Caco-2 (cell line): ENCODE measurements around the gene TRIM52. TPM values are rescaled to one million over a fixed set of nuclear protein-coding genes. Genes with fewer than 3 reads are reported as not detected.

Source experiments
- BruUV-seq: library from RNA; stranded (reverse); fragments of 400-500 nt; replicated peaks from 2 replicates; lab custom pipeline; 2021; lab: Mats Ljungman, UMichigan
- CTCF ChIA-PET: fragments of 300-600 bp; sonication (Branson Sonifier 250); formaldehyde crosslinking; loops from one replicate; lab custom pipeline; 2022; ENCODE audit warnings: antibody characterized with exemption; lab: Charles Lee
- POLR2A ChIA-PET: fragments of 300-600 bp; sonication (Branson Sonifier 250); formaldehyde crosslinking; loops from one replicate; lab custom pipeline; 2022; ENCODE audit warnings: antibody characterized with exemption; lab: Charles Lee
- DNase-seq, 2 experiments: peaks; one replicate each; pipeline versions ENCODE4 v3.0.0 to v3.0.0-alpha.2; 2020 to 2022
- H3K27me3 ChIP-seq: replicated peaks from 2 replicates; pipeline ENCODE4 v1.6.0; 2011; ENCODE audit warnings: low read length; ENCODE audit not compliant: control insufficient read depth, insufficient read depth
- H3K36me3 ChIP-seq: 2 replicates; pipeline ENCODE4 v1.5.1; 2011; ENCODE audit warnings: low read length; ENCODE audit not compliant: control insufficient read depth, insufficient read depth
- H3K4me1 ChIP-seq: fragments of 250-450 bp; sonication (Bioruptor Pico); 2 replicates; pipeline ENCODE4 v1.5.1; 2020; ENCODE audit warnings: mild to moderate bottlenecking
- H3K4me3 ChIP-seq: 2 replicates; pipeline ENCODE4 v1.5.1; 2011; ENCODE audit warnings: low read depth, mild to moderate bottlenecking, control low read depth, low read length
- H3K9me3 ChIP-seq: fragments of 250-450 bp; sonication (Bioruptor Pico); 2 replicates; pipeline ENCODE4 v1.5.1; 2020; ENCODE audit warnings: mild to moderate bottlenecking, moderate library complexity
- H3K27ac Mint-ChIP-seq: one replicate; pipeline ENCODE4 v1.8.0; 2022; ENCODE audit warnings: mixed read lengths; ENCODE audit not compliant: unreplicated experiment
- H3K27me3 Mint-ChIP-seq: one replicate; pipeline ENCODE4 v1.8.0; 2022; ENCODE audit warnings: mixed read lengths; ENCODE audit not compliant: insufficient read depth, unreplicated experiment
- H3K36me3 Mint-ChIP-seq: one replicate; pipeline ENCODE4 v1.8.0; 2022; ENCODE audit warnings: mild to moderate bottlenecking, mixed read lengths; ENCODE audit not compliant: insufficient read depth, unreplicated experiment
- H3K4me1 Mint-ChIP-seq: one replicate; pipeline ENCODE4 v1.8.0; 2022; ENCODE audit warnings: low read depth, mixed read lengths; ENCODE audit not compliant: unreplicated experiment
- H3K4me3 Mint-ChIP-seq: one replicate; pipeline ENCODE4 v1.8.0; 2022; ENCODE audit warnings: mild to moderate bottlenecking, moderate library complexity, mixed read lengths; ENCODE audit not compliant: unreplicated experiment
- H3K9me3 Mint-ChIP-seq: one replicate; pipeline ENCODE4 v1.8.0; 2022; ENCODE audit warnings: mixed read lengths; ENCODE audit not compliant: unreplicated experiment
- CTCF ChIP-seq, 2 experiments: fragments of 200-600 bp in 1 of 2; IDR thresholded peaks; 1 replicate in 1 of 2; 2 replicates in 1 of 2; pipeline versions ENCODE4 v1.5.1 to v1.8.0; 2011 to 2022; ENCODE audit warnings: antibody characterized with exemption in 1 of 2, control low read depth in 1 of 2, inconsistent platforms in 1 of 2, low read depth in 1 of 2, low read length in 1 of 2, mild to moderate bottlenecking in 1 of 2, moderate library complexity in 1 of 2; ENCODE audit not compliant: insufficient read depth in 1 of 2, severe bottlenecking in 1 of 2, unreplicated experiment in 1 of 2
- intact Hi-C: fragments of 100-400 bp; cut with micrococcal nuclease; formaldehyde crosslinking; loops from one replicate; pipeline ENCODE4 v1.10.0; 2022; ENCODE audit not compliant: unreplicated experiment
- total RNA-seq: library from RNA; stranded (reverse); gene quantifications from 2 replicates; pipeline ENCODE4 v1.2.3, GENCODE V29; 2022

Gene TRIM52
- total RNA-seq, 1 experiment from 2014 or later, result 11.9 TPM

GRCh38 chr5:181223729-181224389 lies 37.1 kb downstream of the TRIM52 start:
- Histone ChIP-seq H3K9me3 (no peaks in the 10 kb centered on the region), H3K36me3 (no peaks in the 10 kb centered on the region), H3K4me3 (peak overlapping the region; percentile 93), H3K27me3 (no peaks in the 10 kb centered on the region), H3K4me1 (no peaks in the 10 kb centered on the region)
- TSS peak; percentile 35 for BruUV-seq
- TF ChIP-seq CTCF (IDR thresholded peaks at IDR 0.05; ENCODE audit: insufficient read depth in 1 of 2, low read depth in 1 of 2, low read length in 1 of 2, severe bottlenecking in 1 of 2, unreplicated experiment in 1 of 2), result no peak
- H3K9me3 Mint-ChIP-seq, result no peaks in the 10 kb centered on the region
- peaks cover 28% of the 10 kb centered on the region for H3K4me1 Mint-ChIP-seq
- H3K27ac Mint-ChIP-seq, result peak overlapping the region; percentile 99
- ChIA-PET POLR2A (interaction anchor here (0.5 to 1.0 kb wide), 9 partner anchors 11 to 421 kb away, joined by 3 to 15 read pairs (median 7); partner anchors contain the start of genes MGAT1 and RACK1), CTCF (interaction anchor here (1.6 kb wide), 1 partner anchor 39 kb away, joined by 11 read pairs; no protein-coding TSS in a partner anchor)
- peaks cover 32% of the 10 kb centered on the region for H3K36me3 Mint-ChIP-seq
- peak in 1 of 2 experiments; percentile 72 for DNase-seq
- intact Hi-C loops, result loop anchor here (1.0 kb wide), 5 partner anchors 11 to 40 kb away; partner anchors contain the start of gene TRIM52
- H3K27me3 Mint-ChIP-seq, result peaks cover 6% of the 10 kb centered on the region
- H3K4me3 Mint-ChIP-seq, result peak overlapping the region; percentile 86

- peak within 1 kb of the TSS; percentile 99 for H3K27ac Mint-ChIP-seq
Observed at GRCh38 chr5:181223058-181223728, 37.8 kb downstream of the TRIM52 start, which contains the start of gene TRIM41. TSS of gene TRIM41 (plus strand) at chr5:181223281. CDS start at chr5:181224000, 719 bp downstream.

More at GRCh38 chr5:181223058-181223728, 37.8 kb downstream of the TRIM52 start, which contains the start of gene TRIM41:
- TF ChIP-seq CTCF (IDR thresholded peaks at IDR 0.05; ENCODE audit: insufficient read depth in 1 of 2, low read depth in 1 of 2, low read length in 1 of 2, severe bottlenecking in 1 of 2, unreplicated experiment in 1 of 2), result peak in 1 of 2 experiments; percentile 5
- Histone ChIP-seq H3K4me3 (peak within 1 kb of the TSS; percentile 93), H3K4me1 (no peaks in the 10 kb centered on the region), H3K9me3 (no peaks in the 10 kb centered on the region), H3K36me3 (no peaks in the 10 kb centered on the region), H3K27me3 (no peaks in the 10 kb centered on the region)
- ChIA-PET CTCF (interaction anchor here (0.6 to 1.6 kb wide), 2 partner anchors 12 to 39 kb away, joined by 3 to 11 read pairs; no protein-coding TSS in a partner anchor), POLR2A (interaction anchor here (0.5 to 1.0 kb wide), 11 partner anchors 12 to 932 kb away, joined by 3 to 15 read pairs (median 4); partner anchors contain the start of genes MGAT1 and RACK1)
- peak; percentile 99 for DNase-seq
- H3K9me3 Mint-ChIP-seq, result no peaks in the 10 kb centered on the region
- peaks cover 35% of the 10 kb centered on the region for H3K4me1 Mint-ChIP-seq
- peaks cover 38% of the 10 kb centered on the region for H3K36me3 Mint-ChIP-seq
- intact Hi-C loops, result loop anchor here (1.0 kb wide), 5 partner anchors 12 to 39 kb away; partner anchors contain the start of gene TRIM52
- H3K27me3 Mint-ChIP-seq, result peaks cover 6% of the 10 kb centered on the region
- no TSS peak for BruUV-seq
- peak within 1 kb of the TSS; percentile 86 for H3K4me3 Mint-ChIP-seq
